HG02571 (cell line): ENCODE data around the gene GAB1.

Source experiments
- ATAC-seq: cut with Tn5 transposase; IDR thresholded peaks from one replicate; pipeline ENCODE4 v1.9.1; 2021; ENCODE audit warnings: mild to moderate bottlenecking, moderate library complexity; ENCODE audit not compliant: unreplicated experiment

GAB1 gene

DNA sequence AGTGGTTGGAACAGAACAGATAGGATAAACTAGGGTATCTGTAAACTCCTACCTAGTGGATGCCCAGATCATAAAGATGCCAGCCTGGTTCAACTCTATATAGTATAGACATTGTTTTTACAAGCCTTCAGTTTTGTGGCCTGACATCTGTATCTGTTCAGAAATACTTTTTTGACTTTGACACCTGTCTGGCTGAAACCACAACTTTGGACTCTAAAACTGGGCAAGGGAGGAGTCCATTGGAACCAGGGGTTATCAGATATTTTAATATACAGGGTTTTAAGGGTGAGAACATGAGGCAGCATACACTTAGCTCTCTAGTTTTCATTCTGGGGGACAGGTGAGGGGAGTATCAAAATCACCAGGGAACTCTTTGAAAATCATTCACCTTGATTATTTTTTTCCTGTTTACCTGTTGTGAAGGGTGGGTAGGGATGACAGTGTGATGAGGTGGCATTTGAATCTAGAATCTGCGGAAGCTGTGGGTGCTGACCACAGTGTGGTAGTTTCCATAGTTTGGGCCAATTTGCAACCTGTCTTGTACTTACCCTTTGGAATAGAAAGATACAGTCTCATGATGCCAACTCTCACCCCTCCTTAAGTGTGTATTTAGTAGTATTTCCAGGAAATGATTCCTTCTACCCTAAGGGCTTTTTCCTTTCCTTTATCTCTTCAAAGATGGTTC, 20.6 kb downstream of the GAB1 start:
- ATAC-seq = no peak

DNA sequence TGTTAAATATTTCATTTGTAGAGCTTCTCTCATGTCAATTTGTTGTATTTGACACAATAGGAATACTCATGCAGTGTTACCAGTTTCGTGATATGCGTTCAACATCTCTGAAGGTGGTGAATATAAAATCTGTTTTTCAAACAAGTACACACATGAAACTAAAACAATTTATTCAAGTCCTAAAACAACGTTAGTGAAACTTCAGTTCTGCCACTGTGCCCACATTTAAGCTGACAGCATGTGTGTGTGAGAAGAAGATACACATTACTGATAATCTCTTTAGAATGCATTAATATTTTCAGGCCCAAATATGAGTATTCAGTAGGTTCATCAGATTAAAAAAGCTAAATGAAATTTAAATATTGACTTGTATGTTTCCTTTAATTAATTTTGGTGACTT, 21.7 kb downstream of the GAB1 start:
- ATAC-seq = no peak

DNA sequence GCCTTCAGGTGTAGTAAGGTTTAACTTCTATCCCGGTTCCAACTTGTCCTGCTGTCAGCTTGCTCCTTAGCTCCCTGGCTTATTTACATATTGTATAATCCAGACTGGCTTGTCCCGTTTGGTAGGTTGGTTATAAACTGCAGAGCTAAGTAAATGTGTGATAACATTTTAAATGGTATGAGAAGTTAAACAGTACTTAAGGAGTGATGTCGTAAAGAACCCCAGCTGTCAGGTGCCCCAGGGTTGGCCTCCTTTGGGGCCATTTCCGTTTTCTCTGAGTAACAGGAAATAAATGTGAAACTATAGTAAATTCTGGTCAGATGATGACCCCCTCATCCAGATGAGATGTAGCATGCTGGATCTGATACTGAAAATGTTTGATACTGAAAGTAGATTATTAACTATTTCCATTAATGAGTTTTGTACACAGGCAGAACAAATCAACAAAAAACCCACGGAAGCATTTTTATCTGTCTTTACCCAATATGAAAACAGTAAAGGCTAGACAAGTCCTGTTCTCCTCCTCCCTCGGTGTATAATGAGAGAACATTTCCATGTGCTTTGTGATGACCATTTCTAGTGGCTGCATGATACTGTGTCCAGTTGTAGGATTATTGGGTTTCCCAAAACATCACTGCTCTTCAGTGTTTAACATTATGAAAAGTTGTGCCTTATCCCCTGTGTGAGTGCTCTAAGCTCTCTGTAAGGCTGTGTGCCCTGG, 22.4 kb downstream of the GAB1 start:
- ATAC-seq = peak; percentile 74

DNA sequence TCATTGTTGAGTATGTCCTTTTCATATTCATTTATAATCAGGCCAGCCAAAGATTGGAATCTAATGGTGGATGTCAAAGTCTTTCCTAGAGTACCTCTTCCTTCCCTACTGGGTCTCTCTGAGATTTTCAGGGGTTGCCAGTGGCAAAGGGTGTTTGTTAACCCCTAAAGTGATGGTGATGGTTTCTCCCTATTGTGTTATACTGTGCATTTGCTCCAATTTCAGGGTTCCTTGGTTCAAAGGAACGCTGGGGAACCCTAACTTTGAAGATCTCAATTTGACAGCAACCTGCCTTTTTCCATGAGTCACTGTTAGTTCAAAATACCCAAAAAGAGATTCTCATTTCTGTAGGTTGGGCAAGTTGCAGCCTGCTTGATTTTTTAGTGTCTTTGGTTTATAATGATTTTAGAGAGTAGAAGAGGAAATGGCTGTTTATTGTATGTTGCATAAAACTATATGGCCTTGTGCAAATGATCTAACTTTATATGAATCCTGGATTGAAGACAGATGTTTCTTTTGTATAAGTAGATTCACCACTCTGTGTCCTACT, 23.0 kb downstream of the GAB1 start:
- ATAC-seq = no peak

GRCh38 chr4:143360838-143361625, 24.4 kb downstream of the GAB1 start:
- ATAC-seq = no peak

GRCh38 chr4:143362349-143363046, 25.8 kb downstream of the GAB1 start:
- no peak for ATAC-seq

DNA sequence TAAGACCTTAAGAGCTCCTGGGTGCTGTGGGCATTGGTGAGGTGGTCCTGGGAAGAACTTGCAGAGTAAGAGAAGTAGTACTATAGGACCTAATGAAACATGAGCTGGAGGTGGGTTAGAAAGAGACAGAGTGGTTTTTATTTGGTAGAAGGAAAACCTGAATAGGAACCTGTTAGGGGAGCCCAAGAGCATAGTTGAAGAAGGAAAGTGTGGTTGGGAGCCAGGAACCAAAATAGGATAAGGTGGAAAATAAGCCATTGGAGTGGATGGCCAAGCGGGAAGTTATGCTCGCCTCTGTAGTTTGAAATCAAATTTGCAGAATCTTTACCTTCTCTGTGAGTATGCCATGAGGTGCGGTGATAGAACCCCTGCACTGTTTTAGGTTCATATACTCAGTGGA, 26.7 kb downstream of the GAB1 start:
- no peak for ATAC-seq

- ATAC-seq = no peak
Measured at GRCh38 chr4:143364063-143364462, 27.4 kb downstream of the GAB1 start.

GRCh38 chr4:143367863-143368262, 31.2 kb downstream of the GAB1 start:
- no peak for ATAC-seq

- no peak for ATAC-seq
Measured at GRCh38 chr4:143369552-143369951, 32.9 kb downstream of the GAB1 start.

DNA sequence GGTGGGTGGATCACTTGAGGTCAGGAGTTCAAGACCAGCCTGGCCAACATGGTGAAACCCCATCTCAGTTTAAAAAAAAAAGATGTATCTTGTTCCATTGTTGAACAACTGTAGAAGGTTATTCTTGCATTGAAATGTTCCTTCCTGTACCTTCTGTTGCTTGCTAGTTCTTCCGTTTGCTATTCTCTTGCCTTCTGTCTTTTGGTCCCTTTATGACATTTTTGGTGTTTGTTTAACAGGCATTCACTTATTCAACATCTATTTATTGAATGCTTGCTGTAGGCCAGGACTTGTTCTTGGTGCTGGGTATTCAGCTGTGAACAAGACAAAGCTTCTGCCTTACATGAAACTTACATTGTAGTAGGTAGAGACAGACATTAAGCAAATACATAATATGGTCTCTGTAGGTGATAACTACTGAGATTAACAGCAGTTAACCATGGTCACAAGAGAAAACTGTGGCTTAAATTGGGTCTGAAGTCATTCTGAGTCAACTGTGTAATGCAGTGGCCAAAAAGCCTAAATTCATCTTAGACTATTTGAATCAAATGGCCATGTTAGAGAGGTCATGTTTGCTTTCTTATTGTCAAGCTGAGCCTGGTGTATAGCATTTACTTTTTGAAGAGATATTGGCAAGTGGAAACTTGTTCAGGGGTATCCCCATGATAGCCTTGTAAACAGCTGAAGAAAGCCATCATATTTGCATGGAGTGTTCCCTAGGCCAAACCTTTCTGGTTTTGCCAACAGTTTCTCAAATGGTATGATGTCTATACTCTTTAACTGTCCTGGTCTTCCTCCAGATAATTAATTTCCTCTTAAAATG, 35.6 kb downstream of the GAB1 start:
- peak; percentile 77 for ATAC-seq

DNA sequence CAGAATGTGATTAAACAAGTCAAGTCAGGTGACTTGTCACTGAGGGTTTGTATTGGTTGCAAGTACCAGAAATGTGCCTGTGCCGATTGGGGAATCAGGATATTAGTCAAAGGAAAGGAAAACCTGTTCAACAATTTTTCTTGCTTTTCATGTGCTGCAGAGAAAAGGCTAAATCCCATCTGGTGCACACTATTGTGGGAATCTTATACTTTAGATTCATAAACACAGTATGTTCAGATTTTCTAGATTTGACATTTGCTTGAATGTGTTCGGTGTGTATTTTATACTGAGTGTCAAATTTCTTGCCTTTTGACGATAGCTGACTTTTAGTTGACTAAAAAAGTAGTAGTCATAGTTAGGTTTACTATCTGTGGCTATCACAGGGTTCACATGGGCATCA, 37.6 kb downstream of the GAB1 start:
- ATAC-seq = no peak

DNA sequence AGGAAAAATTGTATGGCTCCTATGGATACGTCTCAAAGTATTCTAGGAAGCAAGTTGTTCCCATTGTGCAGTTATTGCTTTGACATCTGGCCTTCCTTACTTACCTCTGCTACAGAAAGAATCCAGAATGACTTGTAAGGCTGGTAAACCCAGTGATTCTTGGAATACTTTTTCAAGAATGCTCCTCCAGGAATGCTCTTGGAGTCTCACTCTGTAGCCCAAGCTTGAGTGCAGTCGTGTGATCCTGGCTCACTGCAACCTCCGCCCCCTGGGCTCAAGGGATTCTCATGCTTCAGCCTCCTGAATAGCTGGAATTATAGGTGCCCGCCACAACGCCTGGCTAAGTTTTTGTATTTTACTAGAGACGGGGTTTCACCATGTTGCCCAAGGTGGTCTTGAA, 38.1 kb downstream of the GAB1 start:
- no peak for ATAC-seq

- ATAC-seq = peak; percentile 40
Measured at GRCh38 chr4:143375326-143376073, 38.8 kb downstream of the GAB1 start.

GRCh38 chr4:143377611-143378099, 41.0 kb downstream of the GAB1 start:
- peak; percentile 49 for ATAC-seq

GRCh38 chr4:143380629-143381028, 44.0 kb downstream of the GAB1 start:
- ATAC-seq = no peak

DNA sequence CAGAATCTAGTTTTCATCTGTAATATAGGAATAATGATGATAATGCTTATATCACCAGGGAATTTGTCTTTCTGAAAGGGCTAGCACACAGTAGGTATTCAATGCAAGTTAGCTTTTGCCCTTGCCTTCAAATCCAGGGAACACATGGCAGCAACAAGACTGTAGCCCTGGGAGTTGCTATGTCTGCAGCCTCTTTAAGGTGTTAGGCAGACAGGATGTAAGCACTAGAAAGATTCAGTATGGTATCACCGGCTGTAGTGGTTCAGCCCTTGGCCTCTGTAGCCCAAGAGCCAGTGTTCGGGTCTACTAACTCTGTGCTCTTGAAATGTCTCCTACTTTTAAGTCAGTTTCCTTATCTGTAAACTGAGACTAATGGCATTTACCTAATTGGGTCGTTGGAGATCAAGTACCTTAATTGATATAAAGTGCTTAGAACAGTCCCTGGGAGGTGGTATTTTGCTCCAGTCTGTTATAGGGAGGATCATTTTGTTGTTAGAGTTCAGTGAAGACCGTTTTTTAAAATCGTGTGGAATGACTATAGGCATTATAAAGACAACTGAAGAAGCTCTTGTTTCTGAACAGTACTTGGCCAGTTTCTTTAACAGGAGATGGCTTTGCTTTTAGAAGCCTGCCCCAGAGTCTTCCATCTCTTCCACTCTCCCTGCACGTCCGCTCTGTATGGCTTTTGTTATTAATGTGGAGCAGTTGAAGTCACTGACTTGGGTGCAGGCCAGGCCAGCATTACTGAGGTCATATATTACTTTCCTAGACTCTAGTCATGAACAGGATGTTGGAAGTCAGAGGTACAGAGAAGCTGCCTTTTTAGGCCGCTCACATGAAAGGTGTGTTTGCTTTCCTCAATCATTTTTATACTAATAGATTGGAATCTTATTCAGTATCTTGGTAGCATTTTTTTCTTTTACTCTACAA, 44.8 kb downstream of the GAB1 start:
- ATAC-seq = peak; percentile 35

DNA sequence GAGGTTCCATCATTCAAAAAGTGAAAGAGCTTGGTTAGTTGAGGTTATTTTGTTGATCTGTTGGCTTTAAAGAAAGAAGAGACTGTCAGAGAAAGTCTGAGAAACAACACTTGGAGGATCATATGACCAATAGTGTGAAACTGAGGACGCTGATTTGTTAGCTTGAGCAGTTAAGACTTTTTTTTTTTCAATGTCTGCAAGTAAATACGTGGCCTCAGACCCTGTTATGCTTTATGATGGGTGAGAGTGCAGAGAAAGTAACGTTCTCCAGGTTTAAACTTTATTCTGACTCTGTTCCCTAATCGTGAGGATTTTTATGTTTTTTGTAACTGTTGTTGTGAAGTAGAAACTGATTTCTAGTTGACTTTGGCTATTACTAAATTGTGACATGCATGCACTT, 45.9 kb downstream of the GAB1 start:
- no peak for ATAC-seq
